Measurements from ENCODE around the gene GPM6B. TPM values are rescaled to one million over a fixed set of nuclear protein-coding genes. Genes with fewer than 3 reads are reported as not detected.

Gene GPM6B
- total and polyA plus RNA-seq, 2 donors (not counting 3 experiments of a cell fraction or from before 2014, with no cell fraction given): 0.30 TPM; not detected in 1

DNA sequence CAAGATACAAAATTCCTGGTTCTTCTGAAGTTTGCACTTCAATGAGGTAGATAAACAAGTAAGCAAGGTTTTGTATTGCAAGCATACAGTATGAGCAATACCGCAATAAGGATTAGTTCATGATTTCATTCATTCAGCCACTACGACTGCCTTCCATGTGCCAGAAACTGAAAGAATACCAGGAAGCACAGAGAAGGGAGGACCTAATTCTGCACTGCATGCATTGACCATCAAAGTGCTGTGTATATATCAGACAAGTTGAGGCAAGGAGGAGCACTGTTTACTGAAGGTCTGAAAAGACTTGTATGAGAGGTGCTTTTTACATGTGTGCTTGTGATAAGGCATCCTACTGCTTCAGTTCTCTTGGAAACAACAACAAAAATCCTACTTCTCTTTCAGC lies 40.9 kb upstream of the GPM6B start:
- no peaks in the 10 kb centered on the region for H4K20me1 ChIP-seq (replicated peaks; ENCODE audit: control insufficient read depth, extremely low read depth, insufficient read depth, low read length)
- no peaks in the 10 kb centered on the region for H3K9me3 ChIP-seq (replicated peaks; ENCODE audit: control insufficient read depth, insufficient read depth, low read length)
- H3K27me3 ChIP-seq (ENCODE audit: control insufficient read depth in 2 of 2, insufficient read depth in 2 of 2, low read length in 2 of 2): no peaks in the 10 kb centered on the region
- FAIRE-seq (no peak), DNase-seq (ENCODE audit: low read depth, low spot score) (no peak)
- no peak overlapping the region for H3K4me3 ChIP-seq (replicated peaks in 1 of 3; ENCODE audit: insufficient read depth in 1 of 3, low read depth in 1 of 3, low read length in 3 of 3)
- BruUV-seq (replicated peaks): no TSS peak
- H2AFZ ChIP-seq (ENCODE audit: low read depth, low read length): no peak overlapping the region
- H3K9ac ChIP-seq (replicated peaks; ENCODE audit: extremely low read depth, insufficient read depth, low read length): no peak overlapping the region
- CTCF ChIA-PET: no interaction called here
- TF ChIP-seq, protein P1, sequence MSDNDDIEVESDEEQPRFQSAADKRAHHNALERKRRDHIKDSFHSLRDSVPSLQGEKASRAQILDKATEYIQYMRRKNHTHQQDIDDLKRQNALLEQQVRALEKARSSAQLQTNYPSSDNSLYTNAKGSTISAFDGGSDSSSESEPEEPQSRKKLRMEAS (IDR thresholded peaks at IDR 0.05; ENCODE audit: insufficient read depth, insufficient read length): no peak
- TF ChIP-seq POLR2AphosphoS5 (IDR thresholded peaks at IDR 0.05; ENCODE audit: insufficient read depth, low read depth, low read length): no peak
- TF ChIP-seq JUN (IDR thresholded peaks at IDR 0.05; ENCODE audit: borderline replicate concordance, insufficient read depth, insufficient read length, low read depth): no peak
- TF ChIP-seq, protein P2, sequence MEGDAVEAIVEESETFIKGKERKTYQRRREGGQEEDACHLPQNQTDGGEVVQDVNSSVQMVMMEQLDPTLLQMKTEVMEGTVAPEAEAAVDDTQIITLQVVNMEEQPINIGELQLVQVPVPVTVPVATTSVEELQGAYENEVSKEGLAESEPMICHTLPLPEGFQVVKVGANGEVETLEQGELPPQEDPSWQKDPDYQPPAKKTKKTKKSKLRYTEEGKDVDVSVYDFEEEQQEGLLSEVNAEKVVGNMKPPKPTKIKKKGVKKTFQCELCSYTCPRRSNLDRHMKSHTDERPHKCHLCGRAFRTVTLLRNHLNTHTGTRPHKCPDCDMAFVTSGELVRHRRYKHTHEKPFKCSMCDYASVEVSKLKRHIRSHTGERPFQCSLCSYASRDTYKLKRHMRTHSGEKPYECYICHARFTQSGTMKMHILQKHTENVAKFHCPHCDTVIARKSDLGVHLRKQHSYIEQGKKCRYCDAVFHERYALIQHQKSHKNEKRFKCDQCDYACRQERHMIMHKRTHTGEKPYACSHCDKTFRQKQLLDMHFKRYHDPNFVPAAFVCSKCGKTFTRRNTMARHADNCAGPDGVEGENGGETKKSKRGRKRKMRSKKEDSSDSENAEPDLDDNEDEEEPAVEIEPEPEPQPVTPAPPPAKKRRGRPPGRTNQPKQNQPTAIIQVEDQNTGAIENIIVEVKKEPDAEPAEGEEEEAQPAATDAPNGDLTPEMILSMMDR (IDR thresholded peaks at IDR 0.05; ENCODE audit: extremely low read depth in 1 of 2, insufficient read depth in 1 of 2, low read depth in 1 of 2, low read length in 2 of 2): no peak
- TF ChIP-seq MYC (IDR thresholded peaks at IDR 0.05; ENCODE audit: low read depth, low read length): no peak
- TF ChIP-seq FOS (IDR thresholded peaks at IDR 0.05; ENCODE audit: borderline replicate concordance, insufficient read depth, low read length): no peak
- no peak for TF ChIP-seq EZH2 (IDR thresholded peaks at IDR 0.05; ENCODE audit: borderline replicate concordance, low read depth, low read length, severe bottlenecking)
- TF ChIP-seq GATA2 (IDR thresholded peaks at IDR 0.05; ENCODE audit: insufficient read depth, insufficient read length, low read depth, low read length): no peak
- no peak for TF ChIP-seq POLR2A (IDR thresholded peaks at IDR 0.05; ENCODE audit: low read depth, low read length)
- dilution Hi-C loops (cut with MboI; ENCODE audit: extremely low pct_ligation_motif_present, low sequenced_read_pairs) (no loop called here), intact Hi-C loops (cut with micrococcal nuclease) (no loop called here)
- POLR2A ChIA-PET: no interaction called here
- no peak overlapping the region for H3K27ac ChIP-seq (ENCODE audit: insufficient read depth, low read depth, low read length)
- H3K4me2 ChIP-seq (ENCODE audit: insufficient read depth, low read length): no peak overlapping the region
- H3K4me1 ChIP-seq (ENCODE audit: control insufficient read depth, extremely low read depth, insufficient read depth, low read length): no peaks in the 10 kb centered on the region
- H3K79me2 ChIP-seq (ENCODE audit: control insufficient read depth, insufficient read depth, low read length): no peaks in the 10 kb centered on the region
- H3K36me3 ChIP-seq (ENCODE audit: control insufficient read depth in 2 of 2, extremely low read depth in 1 of 2, insufficient read depth in 2 of 2, low read length in 2 of 2): no peaks in the 10 kb centered on the region
- H3K9me1 ChIP-seq (replicated peaks; ENCODE audit: control insufficient read depth, extremely low read depth, insufficient read depth, low read length): no peaks in the 10 kb centered on the region
